Activated CD8-positive, alpha-beta memory T cell treated with anti-CD3 and anti-CD28 coated beads for 4 hours (primary cell): ENCODE data around the gene CPEB4.

Experiments
- DNase-seq, 2 donors: peaks; one replicate each; pipeline ENCODE4 v3.0.0-alpha.2; 2020; ENCODE audit warnings: low read depth in 2 of 2

Gene CPEB4

DNA sequence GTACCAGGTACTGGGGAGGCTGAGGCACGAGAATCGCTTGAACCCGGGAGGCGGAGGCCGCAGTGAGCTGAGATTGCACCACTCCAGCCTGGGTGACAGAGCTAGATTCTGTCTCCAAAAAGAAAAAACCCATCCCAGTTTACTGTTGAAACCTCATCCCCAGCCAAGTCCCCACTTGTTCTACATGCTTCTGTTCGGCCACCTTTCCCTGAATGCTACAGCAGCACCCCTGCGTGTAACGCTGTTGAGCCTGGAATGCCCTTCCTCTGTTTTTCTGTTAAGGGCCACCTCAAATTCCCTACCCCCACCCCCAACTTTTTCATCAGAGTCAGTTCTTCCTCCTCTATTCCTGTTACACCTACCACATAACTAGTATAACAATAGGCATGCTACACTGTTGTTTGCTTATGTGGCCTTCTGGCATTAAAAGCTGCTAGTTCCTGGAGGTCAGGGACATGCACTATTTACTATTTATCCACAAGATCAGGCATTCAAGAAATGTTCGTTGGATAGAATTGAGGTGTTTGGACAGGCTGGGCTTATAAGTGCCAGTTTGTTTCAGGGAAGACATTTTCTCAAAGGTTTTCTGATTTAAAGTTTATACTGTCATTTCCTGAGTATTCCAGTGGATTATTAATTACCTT is 53.7 kb downstream of the CPEB4 start:
- DNase-seq, result no peak

DNA sequence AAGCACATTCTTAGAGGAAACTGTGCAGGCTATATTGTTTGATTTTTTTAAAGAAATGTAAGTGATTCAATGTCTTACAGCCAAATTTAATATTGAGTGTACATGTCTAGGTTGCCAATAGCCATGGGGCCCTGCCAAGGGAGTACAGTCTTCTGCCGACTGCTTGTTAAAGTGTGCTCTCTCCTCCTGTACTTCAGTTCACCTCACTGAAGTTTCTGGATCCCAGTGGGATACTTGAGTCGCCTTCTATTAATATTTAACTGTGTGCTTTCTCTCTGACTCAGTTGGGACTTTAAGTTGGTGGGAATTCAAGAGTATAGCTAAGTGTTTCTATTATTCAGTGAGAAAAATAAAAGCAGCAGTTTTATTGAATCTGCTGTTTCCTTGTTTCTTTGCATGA is 56.4 kb downstream of the CPEB4 start:
- DNase-seq, result no peak

DNA sequence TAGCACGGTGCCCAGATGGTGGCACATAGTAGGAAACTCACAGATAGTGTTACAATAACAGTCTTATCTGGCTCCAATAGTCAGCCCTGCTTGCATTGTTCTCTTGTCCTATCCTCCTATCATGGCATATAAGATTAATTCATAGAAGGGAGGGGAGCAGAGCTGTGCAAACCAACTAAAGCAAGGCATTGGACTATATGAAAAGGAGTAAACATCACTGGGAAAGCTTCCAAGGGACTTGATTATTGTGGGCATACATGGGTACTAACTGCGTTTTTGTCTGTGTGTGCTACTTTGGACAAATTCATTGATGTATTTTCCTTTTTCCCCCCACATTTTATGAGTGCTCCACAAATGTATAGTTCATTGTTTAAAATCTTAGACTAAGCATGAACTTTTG is 57.0 kb downstream of the CPEB4 start:
- DNase-seq, result no peak

DNA sequence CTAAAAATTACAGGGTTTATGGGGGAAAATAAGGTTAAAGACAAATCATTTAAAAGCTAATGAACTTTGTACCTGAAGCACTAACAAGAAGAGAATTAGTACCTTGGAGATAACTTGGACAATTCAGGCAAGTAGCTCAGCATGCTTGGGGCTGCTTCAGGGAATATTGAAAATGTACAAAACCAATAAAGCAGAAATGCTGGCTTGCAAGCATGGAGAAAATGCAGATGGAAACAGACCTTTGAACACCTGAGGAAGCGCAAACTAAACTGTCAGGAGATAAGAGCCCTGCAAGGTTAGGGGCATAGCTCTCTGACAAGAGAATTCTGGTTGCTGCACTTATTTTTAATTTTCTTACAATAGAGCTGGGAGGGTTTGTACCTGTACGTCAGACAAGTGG is 58.2 kb downstream of the CPEB4 start:
- no peak for DNase-seq

DNA sequence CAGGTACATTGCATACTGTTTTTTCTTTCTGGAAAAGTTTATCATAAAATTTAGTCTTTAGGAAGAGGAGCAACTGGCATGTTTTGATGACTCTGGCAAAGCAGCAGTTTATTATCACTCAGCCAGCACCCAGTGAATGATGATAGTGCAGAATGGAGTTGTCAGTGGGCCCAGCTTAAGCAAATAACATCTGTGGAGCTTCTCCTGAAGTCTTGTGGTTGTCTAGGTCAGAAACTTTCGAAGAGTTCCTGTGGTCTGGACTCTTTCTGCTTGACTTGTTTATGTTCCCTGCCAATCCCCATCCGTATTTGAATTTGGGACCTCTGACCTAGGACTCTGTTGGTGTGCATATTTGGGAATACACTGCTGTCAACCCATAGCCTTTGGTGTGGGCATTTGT is 62.7 kb downstream of the CPEB4 start:
- no peak for DNase-seq

DNA sequence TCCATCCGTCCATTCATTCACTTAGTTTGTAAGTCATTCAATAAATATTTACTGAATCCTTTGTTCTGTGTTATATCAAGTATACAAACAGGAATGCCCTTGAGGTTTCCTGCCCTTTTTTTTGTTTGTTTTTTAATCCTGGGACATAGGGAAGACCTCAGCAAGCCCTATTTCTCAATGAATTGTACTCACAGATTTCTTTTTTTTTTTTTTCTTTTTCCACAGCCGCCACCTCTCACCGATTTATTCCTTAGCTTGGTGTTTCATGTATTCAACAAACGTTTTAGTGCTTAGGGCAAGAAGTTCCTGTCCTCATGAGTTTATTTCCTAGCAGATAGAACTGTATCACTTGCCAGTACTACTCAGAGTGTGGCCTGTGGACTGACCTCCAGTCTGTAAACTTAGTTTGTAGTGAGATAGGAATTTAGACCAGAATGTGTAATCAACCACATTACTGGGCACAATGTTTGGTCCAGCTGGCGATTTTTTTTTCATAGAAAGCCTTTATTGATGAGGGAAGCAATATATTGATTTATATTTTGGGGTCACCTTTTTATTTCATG is 65.5 kb downstream of the CPEB4 start:
- no peak for DNase-seq

DNA sequence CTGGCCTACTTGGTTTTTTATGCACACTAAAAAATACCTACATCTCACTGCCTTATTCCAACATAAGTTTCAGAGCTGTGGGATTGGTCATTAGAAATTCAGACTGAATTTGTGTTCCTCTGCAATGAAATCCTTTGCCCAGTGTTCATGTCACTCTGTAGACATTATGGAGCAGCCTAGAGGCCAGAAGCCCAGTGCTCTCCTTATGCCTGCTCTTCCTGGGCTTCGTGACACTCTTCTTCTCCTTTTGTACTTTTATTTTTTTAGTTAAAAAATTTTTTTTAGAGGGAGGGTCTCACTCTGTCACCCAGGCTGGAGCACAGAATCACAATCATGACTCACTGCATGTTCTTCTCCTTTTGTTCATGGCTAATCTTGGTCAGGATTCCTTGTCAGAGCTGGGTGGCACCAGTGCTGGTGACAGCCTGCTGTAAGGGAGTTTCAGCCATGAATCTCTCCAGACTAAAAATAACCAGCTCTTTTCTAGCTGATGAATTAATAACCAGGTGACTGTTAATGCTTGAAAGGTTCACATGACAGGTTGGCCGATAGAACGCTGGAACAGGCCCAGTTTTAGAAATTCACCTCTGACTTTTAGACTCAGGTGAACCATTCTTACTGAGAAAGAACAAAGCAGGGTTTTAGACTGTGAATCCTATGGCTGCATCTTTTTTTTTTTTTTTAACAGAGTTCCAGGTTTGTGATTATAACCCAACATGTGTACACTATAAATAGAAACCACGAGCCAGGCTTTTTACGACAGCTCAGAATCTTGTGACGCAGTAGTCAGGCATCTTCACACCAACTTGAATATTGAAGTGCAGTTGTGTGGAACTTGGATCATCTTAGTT is 66.7 kb downstream of the CPEB4 start:
- DNase-seq, result no peak

DNA sequence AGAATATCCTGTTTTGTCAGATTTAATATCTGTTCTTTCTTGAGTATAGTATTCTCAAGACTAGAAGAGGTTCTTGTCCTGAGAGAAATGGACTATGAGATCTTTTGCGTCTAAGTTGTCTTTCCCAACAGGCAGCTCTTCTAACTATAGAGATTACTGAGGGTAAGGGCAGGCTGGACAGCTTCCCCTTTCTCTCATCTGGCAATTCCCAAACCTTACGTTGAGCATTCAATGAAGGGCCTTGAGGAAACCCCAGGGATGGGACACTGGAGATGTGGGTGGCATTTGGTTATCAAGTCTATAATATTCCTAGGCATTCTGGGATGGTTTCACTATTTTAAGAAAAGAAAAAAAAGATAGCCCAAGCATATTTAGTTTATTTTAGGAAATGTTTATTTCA is 72.8 kb downstream of the CPEB4 start:
- no peak for DNase-seq

DNA sequence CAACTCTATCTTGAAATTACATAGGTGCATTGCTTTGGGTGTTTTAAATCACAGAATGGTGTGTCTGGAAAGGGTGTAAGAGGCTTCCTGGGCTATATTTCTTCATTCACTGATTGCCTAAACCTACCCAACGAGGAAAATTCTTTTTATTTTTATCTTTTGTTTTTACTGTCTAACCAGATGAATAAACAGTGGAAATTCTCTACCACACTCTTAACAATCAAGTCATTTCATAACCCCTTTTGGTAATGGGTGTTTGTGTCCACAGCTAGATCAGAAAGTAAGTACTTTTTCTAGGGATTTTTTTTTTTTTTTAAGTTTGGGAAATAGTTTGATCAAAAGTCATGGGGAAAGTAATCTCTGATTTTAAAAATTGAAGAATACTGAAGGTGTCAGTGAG is 73.3 kb downstream of the CPEB4 start:
- no peak for DNase-seq

DNA sequence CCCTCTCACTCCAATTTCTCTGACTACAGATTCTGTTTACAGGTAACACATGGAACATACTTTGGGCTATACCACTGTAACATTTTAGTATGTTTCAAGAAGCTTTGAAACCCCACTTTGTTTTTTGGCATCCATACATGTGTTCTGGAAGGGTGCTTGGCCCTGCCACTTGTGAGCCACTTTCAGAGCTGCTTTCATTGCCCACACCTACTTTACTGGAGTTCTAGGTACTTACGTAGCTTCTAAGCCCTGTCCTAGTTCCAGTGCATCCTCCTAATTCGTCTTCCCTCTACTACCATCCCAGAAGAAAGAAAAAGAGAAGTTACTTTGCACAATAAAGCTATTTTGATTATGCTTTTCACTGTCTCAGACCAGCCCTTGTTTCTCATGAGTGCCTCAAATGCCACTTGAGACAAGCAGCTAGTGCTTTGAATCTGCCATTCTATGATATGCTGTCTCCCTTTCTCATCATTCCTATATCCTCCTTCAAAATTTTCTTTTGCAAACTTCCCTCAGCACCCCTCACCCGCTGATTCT is 74.4 kb downstream of the CPEB4 start:
- DNase-seq, result no peak

DNA sequence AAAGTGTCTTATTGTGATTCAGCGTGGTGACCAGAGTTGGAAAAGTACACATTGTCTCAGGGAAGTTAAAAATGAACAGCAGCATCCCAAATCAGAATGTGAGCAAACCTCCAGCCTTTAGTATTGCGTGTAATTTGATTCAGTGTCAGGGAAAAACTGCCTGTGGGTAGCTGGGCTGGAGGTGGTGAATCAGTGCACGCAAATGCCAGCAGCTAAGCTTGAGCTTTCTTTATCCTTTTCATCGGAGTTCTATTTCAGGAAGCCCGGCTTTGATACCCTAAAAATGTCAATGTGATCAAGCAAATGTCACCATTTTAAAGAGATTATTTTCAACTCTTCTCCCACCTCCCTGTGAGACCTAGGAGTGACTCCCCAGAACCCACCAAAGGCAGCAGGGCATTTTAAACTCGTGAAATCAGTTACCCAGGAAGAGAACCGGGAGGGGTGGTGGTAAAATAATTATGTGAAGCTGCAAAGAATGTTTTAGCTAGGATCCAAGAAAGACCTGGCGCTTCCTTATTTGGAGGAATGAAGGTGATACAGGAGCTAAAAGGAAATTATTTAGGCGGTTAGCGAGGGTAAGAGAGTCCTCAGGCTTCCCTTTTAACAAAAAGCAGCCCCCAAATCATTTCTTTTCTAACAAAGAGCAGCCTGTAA is 75.2 kb downstream of the CPEB4 start:
- DNase-seq, result no peak

DNA sequence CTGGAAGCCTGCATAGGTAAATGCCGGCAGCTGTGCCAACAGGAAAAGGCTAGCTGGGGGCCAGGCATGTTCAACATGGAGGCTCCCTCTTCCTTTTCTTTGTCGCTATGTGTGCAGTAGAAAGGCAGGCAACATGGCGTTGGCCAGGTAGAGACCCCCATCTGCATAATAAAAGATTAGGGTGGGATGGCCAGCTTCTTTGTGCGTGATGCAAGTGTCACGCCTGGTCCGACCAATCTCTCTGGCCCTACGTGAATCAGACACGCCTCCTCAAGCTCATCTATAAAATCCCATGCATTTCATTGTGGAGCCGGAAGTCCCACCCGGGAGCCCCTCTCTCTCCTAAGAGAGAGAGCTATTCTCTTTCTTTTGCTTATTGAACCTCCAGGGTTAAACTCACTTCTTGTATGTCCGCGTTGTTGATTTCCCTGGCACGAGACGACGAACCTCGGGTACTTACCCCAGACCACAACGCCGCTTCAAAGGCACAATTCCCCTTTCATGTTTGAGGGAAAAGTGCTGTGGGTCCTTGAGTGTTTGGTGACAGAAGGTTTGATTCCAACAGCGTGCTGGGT is 75.8 kb downstream of the CPEB4 start:
- no peak for DNase-seq

DNA sequence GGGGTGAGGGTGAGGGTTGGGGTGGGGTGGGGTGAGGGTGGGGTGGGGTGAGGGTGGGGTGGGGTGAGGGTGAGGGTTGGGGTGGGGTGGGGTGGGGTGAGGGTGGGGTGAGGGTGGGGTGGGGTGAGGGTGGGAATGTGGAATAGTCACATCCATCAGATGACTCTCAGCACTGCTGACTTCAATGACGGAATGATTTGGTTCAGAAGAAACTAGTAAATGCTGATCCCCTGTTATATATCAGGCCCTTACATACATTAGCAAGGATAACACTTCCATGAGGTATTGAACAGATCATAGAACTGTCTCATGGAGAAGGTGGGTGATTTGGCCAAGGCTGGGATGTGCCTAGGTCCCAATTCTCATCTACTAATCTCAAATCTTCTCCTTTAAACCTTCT is 76.4 kb downstream of the CPEB4 start:
- DNase-seq, result no peak

DNA sequence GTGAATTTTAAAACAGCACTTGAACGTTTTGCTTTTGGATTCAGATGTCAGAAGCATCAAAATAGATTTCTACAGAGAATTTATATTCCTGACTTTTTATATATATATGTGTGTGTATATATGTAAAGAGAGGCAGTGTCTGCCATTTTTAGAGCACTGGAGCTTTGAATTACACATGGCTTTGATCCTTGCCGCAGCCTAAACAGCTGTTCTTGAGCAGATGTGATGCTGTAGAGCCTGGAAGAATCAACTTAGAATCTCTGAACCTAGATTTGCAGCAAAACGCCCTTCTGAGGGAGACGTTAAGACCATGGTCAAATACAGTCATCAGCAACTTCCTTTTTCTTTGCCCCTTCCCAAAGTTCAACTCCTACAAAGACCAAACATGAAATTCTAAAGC is 79.1 kb downstream of the CPEB4 start:
- no peak for DNase-seq

DNA sequence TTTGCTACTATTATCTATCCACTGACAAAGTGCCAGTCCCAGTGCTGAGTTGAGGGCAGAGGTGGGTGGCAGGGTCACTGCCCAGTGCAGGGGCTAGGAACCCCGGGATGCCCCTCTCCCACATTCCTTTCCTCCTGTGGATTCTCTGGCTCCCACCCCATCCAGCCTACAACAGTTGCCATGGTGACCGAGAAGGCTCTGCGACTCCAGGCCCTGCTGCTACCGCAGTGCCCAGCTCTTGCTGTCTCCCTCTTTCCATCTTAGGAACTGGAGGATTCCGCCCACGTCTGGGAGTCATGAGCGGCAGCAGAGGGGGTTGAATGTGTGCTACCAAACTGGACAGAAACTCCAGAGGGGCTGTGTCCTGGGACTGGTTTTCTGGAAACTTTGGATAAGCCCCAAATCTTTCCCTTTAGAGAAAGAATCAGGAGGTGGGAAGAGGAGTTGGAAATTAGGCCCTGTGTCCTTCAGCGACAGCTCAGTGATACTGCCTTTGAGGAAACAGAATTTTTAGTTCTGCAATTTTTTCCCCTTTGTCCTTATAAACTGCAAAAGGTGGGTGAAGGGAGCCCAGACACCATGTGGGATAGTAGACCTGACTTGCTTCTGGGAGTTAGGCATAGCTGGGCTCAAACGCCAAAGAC is 80.1 kb downstream of the CPEB4 start:
- DNase-seq, result no peak

DNA sequence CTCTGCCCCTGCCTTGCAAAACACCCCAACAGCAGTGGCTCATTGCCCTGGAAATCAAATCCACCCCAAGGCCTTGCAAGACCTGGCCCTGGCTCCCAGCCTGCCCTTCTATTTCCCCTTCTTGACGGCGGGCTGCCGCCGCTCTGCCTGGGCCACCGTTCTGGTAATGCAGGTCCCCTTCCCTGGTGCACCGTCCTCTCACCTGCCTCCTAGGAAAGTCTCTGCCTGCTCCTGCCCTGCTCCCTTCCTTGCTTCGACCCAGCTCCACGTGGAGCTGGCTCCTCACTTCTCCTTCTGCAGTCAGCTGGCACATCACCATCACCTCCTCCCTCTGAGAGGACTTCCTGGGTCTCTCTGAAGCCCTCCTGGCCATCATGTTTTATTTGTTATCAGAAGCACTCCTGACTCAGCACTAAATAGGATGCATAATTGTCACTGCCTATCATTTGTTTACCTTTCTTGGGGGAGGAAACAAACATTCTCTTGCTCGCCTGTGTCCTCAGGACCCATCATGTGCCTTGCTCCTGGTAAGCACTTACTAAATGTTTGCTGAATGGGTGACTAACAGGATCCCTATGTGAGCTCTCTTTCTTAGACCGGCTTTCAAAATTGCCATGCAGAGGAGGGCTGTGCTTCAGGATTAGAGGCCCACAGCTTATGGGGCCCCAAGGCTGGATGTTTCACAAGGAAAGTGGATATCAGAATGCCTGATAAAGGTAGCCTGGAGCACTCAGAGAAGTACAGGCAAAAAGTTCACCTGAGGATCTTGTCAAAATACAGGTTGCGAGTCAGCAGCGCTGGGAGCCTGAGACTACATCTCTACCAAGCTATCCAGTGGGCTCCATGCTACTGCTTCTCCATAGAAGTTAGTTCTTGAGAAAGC is 81.3 kb downstream of the CPEB4 start:
- no peak for DNase-seq

DNA sequence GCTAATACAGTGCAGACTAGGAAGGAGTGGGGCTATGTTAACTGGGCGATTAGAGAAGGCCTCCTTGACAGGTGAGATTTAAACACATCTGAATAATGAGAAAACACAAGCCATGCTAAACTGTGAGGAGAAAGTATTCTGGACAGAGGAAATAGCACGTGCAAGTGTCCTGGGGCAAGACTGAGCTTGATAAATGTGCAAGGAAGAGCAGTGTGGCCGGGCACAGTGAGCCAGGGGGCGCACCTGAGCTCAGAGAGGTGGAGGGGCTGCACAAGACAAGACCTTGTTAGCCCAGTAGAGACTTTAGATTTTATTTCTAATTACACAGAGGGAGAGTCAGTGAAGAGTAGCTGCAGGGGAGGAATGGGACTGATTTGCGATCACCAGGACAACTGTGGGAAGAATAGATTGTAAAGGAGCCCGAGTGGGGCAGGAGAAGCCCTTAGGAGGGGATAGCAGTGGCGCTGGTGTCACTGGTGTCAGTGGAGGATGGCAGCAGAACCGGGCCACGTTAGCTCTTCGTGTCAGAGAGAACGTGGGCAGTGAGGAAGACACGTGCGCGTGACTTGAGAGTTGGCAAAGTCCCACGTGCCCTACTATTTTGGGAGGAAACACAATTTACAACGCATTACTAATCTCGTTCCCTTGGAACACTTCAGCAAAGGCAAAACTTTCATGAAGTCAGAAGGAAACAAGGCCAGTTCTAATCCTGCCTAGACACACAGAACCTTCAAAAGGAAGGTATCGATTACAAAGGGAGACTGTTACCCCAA is 82.9 kb downstream of the CPEB4 start:
- no peak for DNase-seq

DNA sequence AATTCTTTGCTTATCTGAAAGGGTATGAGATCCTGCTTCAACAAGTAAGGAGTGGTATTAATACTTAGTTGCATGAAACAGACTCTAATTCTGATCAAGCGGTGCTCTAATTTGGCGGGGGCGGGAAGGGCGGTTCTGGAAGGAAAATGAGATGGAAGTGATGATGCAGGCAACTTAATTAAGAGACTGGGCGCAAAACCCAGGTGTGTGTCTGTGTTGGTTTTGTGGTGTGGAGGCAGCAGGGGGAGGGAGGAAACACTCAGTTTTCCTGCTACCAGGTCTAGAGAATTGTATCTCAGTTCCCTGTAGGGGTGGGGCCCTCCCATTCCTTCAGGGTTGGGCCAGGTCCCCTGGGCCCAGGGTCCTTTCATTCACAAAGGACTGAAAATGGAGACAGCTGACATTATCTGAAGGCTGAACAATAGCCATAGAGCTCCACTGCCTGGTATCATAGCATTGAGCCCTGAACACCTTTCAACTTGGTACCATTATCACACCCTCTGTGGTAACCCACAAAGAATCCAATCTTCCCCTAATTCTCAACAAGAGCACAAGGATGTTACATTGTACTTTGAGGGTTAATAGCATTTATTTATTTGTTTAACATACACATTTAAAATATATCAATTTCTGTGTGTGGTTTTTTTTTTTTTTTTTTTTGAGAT is 83.7 kb downstream of the CPEB4 start:
- no peak for DNase-seq

DNA sequence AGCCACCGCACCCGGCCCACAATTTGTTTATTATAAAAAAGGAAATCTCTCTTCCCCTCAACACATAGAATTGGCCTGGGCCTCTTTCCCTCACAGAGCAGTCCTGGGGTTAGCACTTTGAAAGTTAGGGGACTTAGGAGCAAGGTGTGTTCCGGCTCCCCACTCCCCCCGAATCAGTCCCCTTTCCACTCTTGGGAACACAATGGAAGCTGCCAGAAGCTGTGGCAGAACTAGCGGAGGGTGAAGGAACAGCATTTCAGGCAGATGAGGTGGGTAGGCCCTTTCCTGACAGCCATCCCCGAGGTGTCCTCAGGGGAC is 84.4 kb downstream of the CPEB4 start:
- no peak for DNase-seq
